ENCODE data around the gene FOXN3.
A peak's percentile ranks its signal among the peaks of the same experiment; 100 is the strongest.

Gene FOXN3

DNA sequence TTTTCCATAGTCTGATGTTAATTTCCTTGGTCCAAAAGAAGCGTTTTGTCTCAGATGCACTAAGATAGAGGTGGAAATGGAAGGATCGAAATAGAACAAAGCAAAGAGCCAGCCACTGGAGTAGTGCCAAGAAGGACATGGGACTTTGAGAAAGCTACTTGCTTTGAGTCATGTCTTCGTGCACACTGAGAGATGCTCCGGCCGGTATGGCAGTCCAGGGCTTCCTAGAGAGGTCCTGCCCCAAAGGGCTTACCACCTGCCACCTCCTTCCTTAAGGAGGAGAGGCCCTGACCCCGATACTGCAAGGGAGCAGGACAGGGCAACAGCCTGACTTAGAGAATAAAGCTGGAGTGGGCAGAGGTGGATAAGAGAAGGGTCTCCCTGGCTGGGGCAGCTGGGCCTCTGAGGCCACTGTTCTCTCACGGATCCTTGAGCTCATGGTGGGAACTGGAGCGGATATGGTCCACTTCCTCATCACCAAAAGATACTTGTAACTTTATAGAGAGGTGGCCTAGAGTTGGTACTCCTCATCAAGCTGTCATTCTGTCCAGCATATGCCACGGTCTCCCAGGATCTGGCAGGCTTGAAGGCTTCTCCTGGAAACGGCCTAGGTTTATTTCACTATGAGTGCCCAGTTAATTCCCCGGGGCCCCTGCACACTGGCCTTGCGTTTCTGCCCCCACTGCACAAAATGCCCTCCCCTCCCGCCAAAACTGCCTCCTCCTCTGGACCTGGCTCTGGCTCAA is 57.4 kb downstream of the FOXN3 start:
- no peak for DNase-seq

DNA sequence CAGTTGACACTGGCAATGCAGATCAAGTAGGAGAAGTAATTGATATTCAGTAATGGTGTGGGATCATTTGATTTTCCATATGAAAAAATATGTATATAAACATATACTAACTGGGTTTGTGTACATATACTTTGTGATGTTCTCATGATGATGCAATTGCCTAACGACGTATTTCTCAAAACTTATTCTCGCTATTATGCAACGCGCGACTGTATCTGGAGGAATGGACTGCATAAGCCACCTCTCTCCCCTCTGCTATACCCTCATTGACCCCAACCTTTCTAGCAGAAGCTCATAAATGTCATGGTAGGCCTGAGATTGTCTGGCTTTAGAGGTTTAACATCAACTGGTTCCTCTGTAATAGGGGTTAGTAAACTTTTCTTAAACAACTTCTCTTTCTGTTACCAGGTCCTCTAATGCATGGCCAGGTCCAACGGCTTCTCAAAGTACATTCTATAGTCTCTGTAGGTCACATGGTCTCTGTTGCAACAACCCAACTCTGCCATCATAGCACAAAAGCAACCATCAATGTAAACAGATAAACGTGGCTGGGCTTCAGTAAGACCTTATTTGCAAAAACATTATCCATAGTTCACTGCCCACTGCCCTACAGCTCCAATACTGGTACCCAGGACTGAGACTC is 59.3 kb downstream of the FOXN3 start:
- no peak for DNase-seq

DNA sequence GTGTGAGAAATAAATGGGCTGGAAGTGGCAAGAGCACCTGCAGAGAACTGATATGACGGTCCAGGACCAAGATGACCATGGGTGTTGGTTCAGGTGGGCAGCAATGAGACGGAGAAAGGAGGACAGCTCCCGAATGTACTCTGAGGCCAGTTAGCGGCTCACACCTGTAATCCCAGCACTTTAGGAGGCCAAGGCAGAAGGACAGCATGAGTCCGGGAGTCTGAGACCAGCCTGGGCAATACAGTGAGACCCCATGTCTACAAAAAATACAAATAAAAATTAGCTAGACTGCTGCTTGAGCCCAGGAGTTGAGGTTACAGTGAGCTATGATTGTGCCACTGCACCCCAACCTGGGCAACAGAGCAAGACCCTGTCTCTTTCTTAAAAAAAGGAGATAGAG is 60.1 kb downstream of the FOXN3 start:
- DNase-seq, result no peak

DNA sequence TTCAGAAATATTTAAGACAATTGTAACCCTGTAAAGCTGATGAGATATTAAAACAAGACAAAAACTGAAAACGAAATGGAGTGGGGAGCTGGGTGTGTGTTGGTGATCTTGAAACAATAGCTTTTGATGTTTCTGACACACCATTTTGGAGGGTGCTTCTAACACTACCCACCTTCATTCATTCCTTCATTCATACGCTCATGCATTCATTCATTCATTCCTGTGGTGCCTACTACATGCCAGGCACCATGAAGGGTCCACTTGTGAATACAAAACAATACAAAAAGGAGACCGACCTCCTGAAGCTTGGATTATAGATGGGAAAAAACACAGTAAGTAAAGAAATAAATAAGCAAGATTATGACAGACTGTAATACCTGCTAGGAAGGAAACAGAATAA is 60.5 kb downstream of the FOXN3 start:
- no peak for DNase-seq

DNA sequence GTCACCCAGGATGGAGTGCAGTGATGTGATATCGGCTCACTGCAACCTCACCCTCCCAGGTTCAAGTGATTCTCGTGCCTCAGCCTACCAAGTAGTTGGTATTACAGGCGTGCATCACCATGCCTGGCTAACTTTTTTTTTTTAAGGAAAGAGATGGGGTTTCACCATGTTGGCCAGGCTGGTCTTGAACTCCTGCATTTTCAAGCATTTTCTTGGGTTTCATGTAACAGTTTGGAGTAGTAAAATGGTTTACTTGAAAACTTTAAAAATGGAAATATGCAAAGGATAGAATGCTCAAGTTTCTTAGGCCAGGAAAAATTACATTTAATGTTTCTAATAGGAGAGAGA is 63.3 kb downstream of the FOXN3 start:
- DNase-seq, result no peak

DNA sequence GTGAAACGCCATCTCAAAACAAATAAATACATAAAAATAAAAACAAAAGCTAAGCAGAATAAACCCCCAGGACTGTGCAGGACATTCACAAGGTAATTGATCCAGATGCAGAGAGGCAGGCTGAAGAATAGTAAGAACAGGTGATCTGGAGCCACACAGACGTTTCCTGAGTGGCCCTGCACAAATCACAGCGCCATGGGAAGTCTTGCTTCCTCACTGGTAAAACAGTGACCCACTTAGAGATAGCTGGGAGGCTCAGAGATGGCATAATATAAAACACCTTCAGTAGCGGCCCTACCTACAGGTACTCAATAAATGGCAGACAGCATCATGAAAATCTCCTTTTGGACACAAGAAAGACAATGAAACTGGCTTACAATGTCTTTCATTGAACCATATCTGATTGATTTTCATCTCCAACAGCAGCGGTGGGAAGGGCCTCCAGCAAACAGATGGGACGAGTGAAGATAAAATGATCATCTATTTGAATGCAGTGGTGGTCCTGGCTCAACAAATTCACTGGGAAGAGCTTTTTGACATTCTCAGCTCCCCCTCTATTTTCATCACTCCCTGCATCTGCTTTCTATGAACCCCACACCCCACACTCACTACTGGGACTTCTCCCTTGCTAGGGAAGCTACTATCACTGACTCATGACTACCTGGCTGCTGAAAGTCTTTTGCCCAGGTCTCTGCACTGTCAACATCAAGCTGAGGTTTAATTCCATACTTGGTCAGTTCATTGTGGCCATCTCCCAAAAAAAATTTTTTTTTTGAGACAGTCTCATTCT is 63.9 kb downstream of the FOXN3 start:
- no peak for DNase-seq

DNA sequence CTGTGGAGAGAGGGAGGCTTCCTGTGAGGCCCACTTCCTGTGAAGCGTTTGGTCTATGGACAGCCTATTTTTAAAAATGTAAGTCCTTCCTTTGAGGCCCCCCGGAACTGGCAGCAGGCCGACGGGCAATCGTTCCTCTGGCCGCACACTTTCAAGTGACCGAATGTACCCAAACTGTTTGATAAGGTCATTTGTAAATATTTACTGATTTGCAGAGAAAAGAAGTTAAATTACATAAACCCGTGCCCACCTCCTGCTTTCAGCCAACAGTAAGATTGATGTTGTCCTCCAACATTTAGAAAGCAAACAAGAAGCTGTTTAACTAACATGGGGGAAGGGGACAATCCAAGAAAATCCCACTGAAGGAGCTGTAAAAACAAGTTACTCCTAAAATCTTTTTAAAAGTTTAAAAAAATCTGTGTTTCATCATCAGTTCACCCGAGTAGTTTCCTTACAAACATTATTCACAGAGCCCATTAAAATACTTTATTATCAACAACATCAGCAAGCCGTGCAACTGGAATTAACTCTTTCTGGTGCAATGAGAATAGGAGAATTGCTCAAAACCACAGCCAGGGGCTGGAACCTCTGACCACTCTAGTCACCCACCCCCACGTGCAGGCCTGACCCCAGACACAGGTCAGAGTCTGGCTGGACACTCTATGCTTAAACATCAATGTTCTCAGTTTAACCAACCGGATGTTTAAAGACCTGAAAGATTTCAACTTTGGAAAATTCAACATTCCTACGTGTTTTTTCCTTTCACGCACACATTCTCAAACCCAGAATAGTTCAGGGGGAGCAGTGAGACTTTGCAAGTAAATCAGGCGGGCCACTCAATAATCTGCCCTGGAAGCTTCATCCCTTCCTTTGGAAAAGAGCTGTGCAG is 65.3 kb downstream of the FOXN3 start:
- peak; percentile 25 for DNase-seq

DNA sequence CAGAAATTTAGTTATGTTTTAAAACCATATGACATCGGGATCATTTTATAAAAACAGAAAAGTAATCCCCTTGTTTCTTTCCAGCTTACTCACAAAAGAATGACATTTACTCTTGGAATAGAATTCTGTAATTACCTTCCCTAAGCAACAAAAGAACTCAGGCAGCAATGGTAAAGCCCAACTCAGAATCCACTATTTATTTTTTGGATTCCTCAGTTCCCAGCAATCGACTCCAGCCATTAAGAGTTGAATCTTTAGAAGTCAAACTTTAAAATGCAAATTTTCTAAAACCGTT is 65.9 kb downstream of the FOXN3 start:
- no peak for DNase-seq

DNA sequence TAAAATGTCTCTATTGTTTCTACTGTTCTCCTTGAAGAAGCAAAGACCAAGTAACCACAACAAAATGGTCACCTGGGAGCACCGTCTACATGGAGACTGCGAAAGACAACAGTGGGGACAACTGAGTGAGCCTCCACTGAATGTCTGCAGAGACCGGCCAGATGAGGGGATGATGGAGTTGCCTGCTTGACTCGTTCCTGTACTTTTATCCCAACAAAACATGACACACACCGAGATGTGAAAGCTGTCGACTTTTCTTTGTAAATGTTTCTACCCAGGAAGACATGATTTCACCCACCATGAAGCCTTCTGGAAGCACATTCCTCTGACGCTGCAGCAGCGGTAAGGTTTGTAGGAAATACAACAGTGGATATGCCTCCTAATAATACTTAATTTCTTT is 66.9 kb downstream of the FOXN3 start:
- DNase-seq, result no peak

DNA sequence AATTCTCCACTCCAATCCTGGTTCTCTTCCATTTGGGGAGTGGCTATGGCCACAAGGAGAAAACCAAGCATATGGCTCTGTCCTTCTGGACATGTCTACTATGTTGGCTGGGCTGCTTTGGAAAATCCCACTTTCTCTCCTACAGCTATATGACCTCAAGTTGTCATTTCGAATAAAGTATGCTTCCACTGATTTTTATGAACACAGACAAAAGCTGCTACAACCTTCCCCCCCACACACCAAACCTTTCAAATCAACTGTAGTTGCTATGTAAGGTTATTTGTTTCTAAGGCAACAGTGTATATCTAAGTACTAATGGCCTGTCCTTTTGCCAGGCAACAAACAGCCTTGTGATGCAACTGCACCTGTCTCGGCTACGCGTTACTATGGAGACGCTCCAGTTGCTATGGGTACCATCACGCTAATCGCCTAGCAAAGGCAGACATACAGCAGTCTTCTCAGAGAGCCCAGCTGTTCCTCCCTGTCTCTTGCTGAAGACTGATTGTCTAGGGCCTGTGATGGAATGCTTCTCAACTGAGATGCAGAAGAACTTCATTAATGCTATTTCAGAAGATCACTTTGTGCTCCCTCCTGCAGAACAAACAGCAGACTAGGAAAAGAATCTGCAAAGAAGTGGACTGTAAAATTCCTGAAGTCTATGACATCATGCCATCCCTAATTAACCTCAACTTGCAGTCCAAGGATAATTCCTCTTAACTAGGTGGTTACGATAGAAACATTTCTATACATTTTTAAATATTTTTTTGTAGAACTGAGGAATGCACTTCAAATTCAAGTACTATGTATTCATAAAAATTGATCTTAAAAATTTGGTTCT is 67.6 kb downstream of the FOXN3 start:
- no peak for DNase-seq

DNA sequence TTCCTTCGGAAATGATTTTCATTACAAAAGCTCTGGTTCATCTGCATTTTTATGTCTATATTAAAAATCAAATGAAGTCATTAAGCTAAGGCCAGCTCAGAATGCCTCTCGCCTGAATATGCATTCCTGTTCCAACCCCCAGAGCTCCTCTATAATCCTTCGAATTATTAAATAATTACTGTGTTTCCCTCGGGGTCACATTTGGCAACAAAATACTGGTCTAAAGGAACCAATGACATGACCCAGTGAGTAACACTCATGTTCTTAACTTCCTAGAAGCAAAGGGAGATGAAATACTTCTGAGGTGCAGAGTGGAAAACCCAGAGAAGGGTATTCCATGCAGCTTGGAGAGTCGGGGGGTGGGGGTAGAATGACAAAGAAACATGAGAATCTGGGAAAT is 68.3 kb downstream of the FOXN3 start:
- DNase-seq, result no peak

DNA sequence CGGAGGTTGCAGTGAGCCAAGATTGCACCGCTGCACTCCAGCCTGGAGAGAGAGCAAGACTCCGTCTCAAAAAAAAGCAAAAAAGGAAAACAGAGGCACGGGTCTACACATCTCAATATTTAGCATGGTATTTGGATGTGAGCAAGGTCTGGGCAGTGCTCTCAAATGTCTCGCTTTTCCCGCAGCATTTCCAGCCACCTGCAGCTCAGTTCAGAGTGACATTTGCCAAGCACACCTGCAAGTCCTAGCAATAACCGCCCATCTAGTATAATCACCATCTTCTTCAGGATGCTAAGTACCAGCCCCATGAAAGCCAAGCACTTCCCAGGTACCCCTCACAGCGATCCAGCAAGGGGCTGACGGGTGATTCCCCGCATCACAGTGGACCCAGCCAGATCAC is 69.1 kb downstream of the FOXN3 start:
- no peak for DNase-seq

DNA sequence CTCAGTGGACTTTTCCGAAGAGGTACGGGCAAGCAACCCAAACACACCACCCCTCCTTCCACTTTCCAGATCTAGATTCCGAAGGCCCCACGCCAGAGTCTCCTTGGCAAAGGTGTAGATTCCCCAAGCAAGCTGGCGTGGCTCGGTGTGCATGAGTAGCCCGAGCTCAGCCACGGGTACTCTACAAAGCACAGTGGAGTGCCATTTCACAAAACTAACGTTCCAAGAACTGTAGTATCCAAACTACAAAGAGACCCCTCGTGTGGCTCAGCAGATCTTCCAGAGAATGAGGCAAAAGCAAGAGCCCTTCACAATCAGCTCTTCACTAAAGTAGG is 72.1 kb downstream of the FOXN3 start:
- DNase-seq, result no peak

DNA sequence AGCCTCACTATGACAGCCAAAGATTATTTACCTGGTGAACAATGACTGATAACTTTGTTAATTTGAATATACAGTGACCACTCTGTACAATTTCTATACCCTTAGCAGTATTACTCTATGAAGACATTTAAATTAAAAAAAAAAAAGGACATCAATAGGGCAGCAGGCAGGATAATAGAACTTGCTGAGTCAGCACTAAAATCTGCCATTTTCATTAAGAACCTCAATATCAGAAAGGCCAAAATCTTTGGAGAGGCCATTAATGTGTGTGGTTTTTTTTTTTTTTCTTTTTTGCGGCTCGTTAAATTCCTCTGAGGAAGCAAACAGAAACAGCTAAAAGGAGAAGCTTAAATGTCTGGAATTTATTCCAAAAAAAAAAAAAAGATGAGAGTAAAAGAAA is 73.7 kb downstream of the FOXN3 start:
- no peak for DNase-seq

DNA sequence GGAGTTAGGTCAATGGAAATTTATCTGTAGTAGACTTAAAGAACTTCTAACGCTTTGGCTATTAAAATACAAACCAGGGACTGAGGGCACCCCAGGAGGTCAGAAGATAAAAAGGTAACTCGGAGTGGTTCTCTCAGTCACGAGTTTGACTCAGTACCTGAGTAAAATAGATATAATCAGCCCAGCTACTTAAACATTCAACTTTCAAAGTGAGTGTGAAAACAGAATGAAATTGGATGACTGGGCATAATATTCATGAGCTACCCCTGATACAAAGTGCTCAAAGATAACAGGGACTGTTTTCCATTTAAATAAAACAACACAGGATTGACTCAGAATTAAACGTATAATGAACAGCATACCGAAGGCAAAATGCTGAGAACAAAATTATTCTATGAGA is 75.0 kb downstream of the FOXN3 start:
- DNase-seq, result no peak

DNA sequence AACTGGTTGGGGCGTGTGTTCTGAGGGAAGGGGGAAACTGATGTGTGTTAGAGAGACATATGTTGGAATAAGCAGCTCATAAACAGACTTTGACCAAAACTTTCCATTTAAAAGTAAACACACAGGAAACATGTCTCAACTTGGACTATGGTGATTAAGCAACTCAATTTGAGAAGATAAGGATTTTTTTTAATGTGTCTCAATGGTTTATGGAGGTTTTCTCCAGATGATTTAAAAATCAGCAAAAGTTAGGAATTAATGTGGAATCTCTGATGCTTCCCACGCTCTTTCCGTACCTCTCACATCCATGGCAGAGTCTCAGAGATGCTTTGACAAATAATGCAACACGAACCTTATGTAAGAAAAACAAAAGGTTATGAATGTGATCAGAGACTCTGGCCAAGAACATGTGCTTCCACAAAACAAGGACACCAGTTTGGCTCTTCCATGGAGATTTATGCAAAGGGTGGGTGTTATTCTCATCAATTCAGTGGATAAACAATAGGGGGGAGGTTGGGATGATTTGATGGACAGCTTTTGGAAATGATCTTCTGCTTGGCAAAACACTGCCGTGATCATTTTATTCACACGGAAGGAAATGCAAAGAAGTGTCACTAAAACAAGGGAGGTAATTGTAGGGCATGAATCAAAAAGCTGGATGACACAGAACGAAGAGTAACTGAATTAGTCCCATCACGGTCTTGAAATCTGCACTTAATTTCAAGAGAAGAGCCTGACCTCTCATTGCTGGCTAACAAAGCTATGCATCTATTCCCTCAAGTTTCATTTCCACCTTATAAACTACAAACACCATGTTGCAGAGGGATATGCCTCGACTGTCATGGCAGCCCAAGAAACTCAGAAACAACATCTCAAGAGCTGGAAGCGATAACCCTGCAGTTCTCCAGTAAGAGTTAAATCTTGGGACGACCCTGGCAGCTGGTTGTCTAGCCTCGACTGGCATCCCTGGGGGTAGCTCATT is 76.5 kb downstream of the FOXN3 start:
- no peak for DNase-seq

DNA sequence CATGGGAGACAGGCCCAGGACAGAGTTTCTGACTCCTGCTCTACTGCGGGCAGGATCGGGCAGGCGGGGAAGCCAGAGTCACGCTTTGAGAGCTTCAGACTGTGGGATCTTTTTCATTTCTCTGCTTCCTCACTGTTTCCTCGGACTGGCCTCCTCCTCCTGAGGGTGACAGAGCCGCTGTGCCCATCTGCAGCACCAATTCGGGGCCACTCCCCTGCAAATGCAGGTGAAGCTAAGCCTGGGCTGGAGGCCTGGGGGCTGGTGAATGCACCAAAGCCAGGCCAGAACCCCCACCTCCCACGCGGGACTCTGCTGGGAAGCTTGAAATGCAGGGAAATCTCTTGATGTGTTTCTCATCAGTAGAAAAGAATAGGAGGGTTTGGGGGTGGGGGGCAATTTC is 77.5 kb downstream of the FOXN3 start:
- no peak for DNase-seq

DNA sequence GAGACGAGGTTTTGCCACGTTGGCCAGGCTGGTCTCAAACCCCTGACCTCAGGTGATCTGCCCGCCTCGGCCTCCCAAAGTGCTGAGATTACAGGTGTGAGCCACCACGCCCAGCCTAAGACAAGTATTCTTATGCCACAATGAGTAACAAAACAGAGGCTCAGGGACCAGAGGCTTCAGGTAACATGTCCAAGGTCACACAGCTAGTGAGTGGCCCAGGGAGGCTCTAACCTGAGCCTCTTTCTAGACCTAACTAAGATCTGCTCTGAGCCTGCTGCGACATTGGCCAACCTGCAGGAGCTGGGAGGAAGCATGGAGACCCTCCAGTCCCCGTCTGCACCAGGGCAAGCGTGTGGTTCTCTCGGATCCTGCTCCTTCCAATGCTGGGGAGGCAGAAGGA is 77.9 kb downstream of the FOXN3 start:
- DNase-seq, result no peak

DNA sequence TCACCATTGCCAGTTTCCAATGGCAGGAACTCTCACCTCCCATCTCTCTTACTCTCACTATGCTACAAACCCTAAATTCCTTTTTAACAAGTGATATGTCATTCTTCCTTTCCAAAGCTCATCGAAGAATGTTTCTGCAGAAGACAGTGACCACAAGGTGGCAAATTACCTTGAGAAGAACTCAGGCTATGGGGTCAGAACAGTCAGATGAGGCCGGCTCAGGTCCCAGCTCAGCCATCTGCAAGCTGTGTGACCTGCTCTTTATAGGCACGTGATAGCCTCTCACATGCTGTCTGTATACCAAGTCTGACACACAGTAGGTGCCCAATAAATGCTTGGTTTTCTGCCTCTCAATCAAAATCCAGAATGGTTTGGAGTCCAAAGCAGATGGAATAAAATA is 80.7 kb downstream of the FOXN3 start:
- no peak for DNase-seq

DNA sequence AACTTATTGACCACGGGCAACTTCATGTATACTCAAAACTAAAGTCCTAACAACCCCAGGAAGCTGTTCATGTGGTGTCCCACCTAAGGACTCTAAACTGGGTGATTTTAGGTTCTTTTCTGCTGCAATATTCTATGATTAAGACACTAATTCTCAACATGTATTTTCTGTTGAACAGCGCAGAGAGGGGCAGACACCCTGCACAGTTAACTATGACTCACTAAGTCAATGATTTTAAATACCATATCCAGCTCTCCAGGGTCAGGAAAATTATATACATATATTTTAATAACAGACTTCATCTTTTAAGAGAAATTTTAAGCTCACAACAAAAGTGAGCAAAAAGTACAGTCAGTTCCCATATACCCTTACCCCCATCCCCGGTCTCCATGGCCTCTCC is 85.0 kb downstream of the FOXN3 start:
- DNase-seq, result no peak

DNA sequence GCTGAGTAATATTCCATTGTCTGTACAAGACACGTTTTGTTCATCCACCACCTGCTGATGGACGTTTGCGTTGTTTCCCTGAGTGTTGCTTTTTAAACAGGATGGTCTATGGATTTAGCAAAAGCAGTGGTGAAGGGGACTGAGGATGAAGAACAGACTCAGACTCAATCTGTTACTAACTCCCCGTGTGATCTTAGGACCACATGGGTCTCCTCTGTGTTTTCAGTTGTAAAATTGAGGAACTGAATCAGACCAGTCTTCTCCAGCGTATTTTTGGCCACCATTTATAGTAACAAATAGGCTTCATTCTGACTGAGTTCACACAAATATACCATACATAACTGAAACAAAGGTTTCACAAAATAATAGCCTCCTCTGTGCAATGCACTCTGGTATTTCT is 85.6 kb downstream of the FOXN3 start:
- no peak for DNase-seq

All from CD4-positive, alpha-beta T cell treated with Interleukin-17A for 4 hours (primary cell).